HEK293 (cell line): ENCODE data around the gene PFDN1.

ENCODE experiments used
- CTCF ChIA-PET: fragments of 350-600 bp; formaldehyde crosslinking; extraction: SDS; loops from one replicate; lab custom pipeline; 2021; ENCODE audit warnings: antibody characterized with exemption; lab: Yijun Ruan, JAX
- POLR2A ChIA-PET: fragments of 300-600 bp; formaldehyde crosslinking; extraction: SDS; loops from one replicate; lab custom pipeline; 2020; ENCODE audit warnings: antibody characterized with exemption, inconsistent platforms; lab: Yijun Ruan, JAX
- H3K27ac ChIP-seq: fragments of 200-500 bp; sonication (Bioruptor generic); 2 replicates; pipeline ENCODE4 v1.5.1; 2014; ENCODE audit warnings: low read depth, low read length, control low read depth, inconsistent platforms; ENCODE audit errors: extremely low read depth
- H3K36me3 ChIP-seq, 2 experiments: fragments of 200-500 bp in 1 of 2; sonication (Bioruptor generic) in 1 of 2; 1 replicate in 1 of 2; 2 replicates in 1 of 2; pipeline ENCODE4 v1.5.1; 2014 to 2017; ENCODE audit warnings: inconsistent platforms in 2 of 2, low read length in 2 of 2; ENCODE audit not compliant: control insufficient read depth in 2 of 2, insufficient read depth in 1 of 2
- H3K4me1 ChIP-seq: fragments of 200-500 bp; sonication (Bioruptor generic); 2 replicates; pipeline ENCODE4 v1.5.1; 2014; ENCODE audit warnings: mild to moderate bottlenecking, low read length, inconsistent platforms; ENCODE audit not compliant: control insufficient read depth, insufficient read depth
- H3K4me3 ChIP-seq: 2 replicates; pipeline ENCODE4 v1.5.1; 2011; ENCODE audit warnings: low read depth, mild to moderate bottlenecking, control low read depth, low read length, moderate library complexity
- H3K9me3 ChIP-seq: fragments of 200-500 bp; sonication (Bioruptor generic); 2 replicates; pipeline ENCODE4 v1.5.1; 2014; ENCODE audit warnings: low read depth, low read length, inconsistent platforms; ENCODE audit not compliant: control insufficient read depth, insufficient read depth
- GLI2 ChIP-seq: fragments of 450-650 bp; formaldehyde crosslinking; IDR thresholded peaks from 2 replicates; pipeline ENCODE4; 2017; ENCODE audit warnings: missing biosample characterization, missing genetic modification characterization, low read depth, borderline replicate concordance
- KLF1 ChIP-seq: fragments of 450-650 bp; formaldehyde crosslinking; IDR thresholded peaks from 2 replicates; pipeline ENCODE4 v1.5.1; 2016; ENCODE audit warnings: missing biosample characterization, missing genetic modification characterization
- KLF10 ChIP-seq: fragments of 450-650 bp; IDR thresholded peaks from 2 replicates; pipeline ENCODE4 v1.5.1; 2018; ENCODE audit warnings: missing biosample characterization, mild to moderate bottlenecking, missing genetic modification characterization
- MEIS1 ChIP-seq: sonication (generic); formaldehyde crosslinking; IDR thresholded peaks from 2 replicates; pipeline ENCODE4 v1.8.1; 2022; ENCODE audit warnings: missing genetic modification reagents, mild to moderate bottlenecking, borderline replicate concordance
- PBX3 ChIP-seq: sonication (generic); formaldehyde crosslinking; IDR thresholded peaks from 2 replicates; pipeline ENCODE4 v1.8.1; 2022; ENCODE audit warnings: mild to moderate bottlenecking, moderate library complexity, missing genetic modification reagents
- RBAK ChIP-seq: fragments of 450-650 bp; formaldehyde crosslinking; IDR thresholded peaks from 2 replicates; pipeline ENCODE4 v1.5.1; 2016; ENCODE audit warnings: missing biosample characterization, missing genetic modification characterization
- SP3 ChIP-seq: fragments of 450-650 bp; formaldehyde crosslinking; IDR thresholded peaks from 2 replicates; pipeline ENCODE4 v1.5.1; 2016; ENCODE audit warnings: missing biosample characterization, missing genetic modification characterization
- SP7 ChIP-seq: fragments of 450-650 bp; formaldehyde crosslinking; IDR thresholded peaks from 2 replicates; pipeline ENCODE4 v1.5.1; 2016; ENCODE audit warnings: missing biosample characterization, missing genetic modification characterization
- ZBTB20 ChIP-seq: fragments of 450-650 bp; formaldehyde crosslinking; IDR thresholded peaks from 2 replicates; pipeline ENCODE4 v1.5.1; 2016; ENCODE audit warnings: missing biosample characterization, missing genetic modification characterization
- ZBTB26 ChIP-seq: fragments of 450-650 bp; formaldehyde crosslinking; optimal IDR thresholded peaks from 2 replicates; pipeline ENCODE3; 2016; ENCODE audit warnings: missing biosample characterization, mild to moderate bottlenecking, missing genetic modification characterization
- ZEB2 ChIP-seq: fragments of 450-650 bp; formaldehyde crosslinking; IDR thresholded peaks from 2 replicates; pipeline ENCODE4 v1.5.1; 2016; ENCODE audit warnings: missing biosample characterization, missing genetic modification characterization
- ZNF121 ChIP-seq: fragments of 450-650 bp; formaldehyde crosslinking; IDR thresholded peaks from 2 replicates; pipeline ENCODE4 v1.5.1; 2016; ENCODE audit warnings: missing biosample characterization, missing genetic modification characterization
- ZNF148 ChIP-seq: fragments of 450-650 bp; formaldehyde crosslinking; IDR thresholded peaks from 2 replicates; pipeline ENCODE4 v1.5.0; 2017; ENCODE audit warnings: missing biosample characterization, missing genetic modification characterization, borderline replicate concordance
- ZNF157 ChIP-seq: fragments of 450-650 bp; formaldehyde crosslinking; IDR thresholded peaks from 2 replicates; pipeline ENCODE4 v1.5.1; 2016; ENCODE audit warnings: missing biosample characterization, missing genetic modification characterization
- ZNF211 ChIP-seq: fragments of 450-650 bp; formaldehyde crosslinking; IDR thresholded peaks from 2 replicates; pipeline ENCODE4 v1.5.1; 2016; ENCODE audit warnings: low read depth, missing biosample characterization, missing genetic modification characterization
- ZNF214 ChIP-seq: fragments of 450-650 bp; formaldehyde crosslinking; IDR thresholded peaks from 2 replicates; pipeline ENCODE4 v1.5.1; 2017; ENCODE audit warnings: missing biosample characterization, mild to moderate bottlenecking, missing genetic modification characterization, borderline replicate concordance
- ZNF223 ChIP-seq: fragments of 450-650 bp; formaldehyde crosslinking; IDR thresholded peaks from 2 replicates; pipeline ENCODE4 v1.5.1; 2016; ENCODE audit warnings: missing biosample characterization, missing genetic modification characterization
- ZNF416 ChIP-seq: fragments of 450-650 bp; formaldehyde crosslinking; IDR thresholded peaks from 2 replicates; pipeline ENCODE4 v1.5.1; 2016; ENCODE audit warnings: missing biosample characterization, missing genetic modification characterization
- ZNF473 ChIP-seq: fragments of 450-650 bp; formaldehyde crosslinking; IDR thresholded peaks from 2 replicates; pipeline ENCODE4 v1.5.1; 2017; ENCODE audit warnings: missing biosample characterization, missing genetic modification characterization
- ZNF768 ChIP-seq: fragments of 450-650 bp; formaldehyde crosslinking; IDR thresholded peaks from 2 replicates; pipeline ENCODE4 v1.5.1; 2018; ENCODE audit warnings: missing biosample characterization, mild to moderate bottlenecking, missing genetic modification characterization
- ZNF785 ChIP-seq: fragments of 450-650 bp; formaldehyde crosslinking; IDR thresholded peaks from 2 replicates; pipeline ENCODE4 v1.5.1; 2016; ENCODE audit warnings: missing biosample characterization, missing genetic modification characterization
- TF ChIP-seq, protein P1 (sequence below): fragments of 450-650 bp; formaldehyde crosslinking; IDR thresholded peaks from 2 replicates; pipeline ENCODE4 v1.5.1; 2016; ENCODE audit warnings: missing biosample characterization, missing genetic modification characterization
- TF ChIP-seq, protein P2 (sequence below): fragments of 450-650 bp; formaldehyde crosslinking; IDR thresholded peaks from 2 replicates; pipeline ENCODE4 v1.5.1; 2016; ENCODE audit warnings: missing biosample characterization, missing genetic modification characterization
- TF ChIP-seq, protein P3 (sequence below): fragments of 450-650 bp; formaldehyde crosslinking; IDR thresholded peaks from 2 replicates; pipeline ENCODE4 v1.5.1; 2016; ENCODE audit warnings: missing biosample characterization, missing genetic modification characterization

PFDN1 gene

GRCh38 chr5:140346348-140347221 lies 43.7 kb upstream of the PFDN1 start, which contains the start of gene HBEGF:
HBEGF (minus strand) TSS chr5:140346603; CDS start chr5:140346328, 275 bp downstream.
- Histone ChIP-seq H3K36me3 (peaks cover 0 to 15% of the 10 kb centered on the region in 2 experiments; a peak in 1 of 3 replicates), H3K4me1 (no peaks in the 10 kb centered on the region), H3K4me3 (peak within 1 kb of the TSS; percentile 68), H3K9me3 (no peaks in the 10 kb centered on the region), H3K27ac (peak within 1 kb of the TSS; percentile 53; the same call in 1 of the 2 replicates)
- ChIA-PET CTCF (interaction anchor here (0.5 to 17.1 kb wide), 28 partner anchors 8 to 365 kb away, joined by 3 to 660 read pairs (median 4); partner anchors contain the start of genes PFDN1 and SLC4A9), POLR2A (interaction anchor here (0.5 to 4.2 kb wide), 55 partner anchors 8 to 379 kb away, joined by 3 to 130 read pairs (median 5); partner anchors contain the start of genes ANKHD1, CYSTM1, HARS1 and HARS2)
- no peak for TF ChIP-seq ZNF157 (tag by site-specific recombination)
- TF ChIP-seq, protein P1, sequence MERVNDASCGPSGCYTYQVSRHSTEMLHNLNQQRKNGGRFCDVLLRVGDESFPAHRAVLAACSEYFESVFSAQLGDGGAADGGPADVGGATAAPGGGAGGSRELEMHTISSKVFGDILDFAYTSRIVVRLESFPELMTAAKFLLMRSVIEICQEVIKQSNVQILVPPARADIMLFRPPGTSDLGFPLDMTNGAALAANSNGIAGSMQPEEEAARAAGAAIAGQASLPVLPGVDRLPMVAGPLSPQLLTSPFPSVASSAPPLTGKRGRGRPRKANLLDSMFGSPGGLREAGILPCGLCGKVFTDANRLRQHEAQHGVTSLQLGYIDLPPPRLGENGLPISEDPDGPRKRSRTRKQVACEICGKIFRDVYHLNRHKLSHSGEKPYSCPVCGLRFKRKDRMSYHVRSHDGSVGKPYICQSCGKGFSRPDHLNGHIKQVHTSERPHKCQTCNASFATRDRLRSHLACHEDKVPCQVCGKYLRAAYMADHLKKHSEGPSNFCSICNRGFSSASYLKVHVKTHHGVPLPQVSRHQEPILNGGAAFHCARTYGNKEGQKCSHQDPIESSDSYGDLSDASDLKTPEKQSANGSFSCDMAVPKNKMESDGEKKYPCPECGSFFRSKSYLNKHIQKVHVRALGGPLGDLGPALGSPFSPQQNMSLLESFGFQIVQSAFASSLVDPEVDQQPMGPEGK (tag by site-specific recombination): peak; percentile 4
- TF ChIP-seq ZNF214 (tag by site-specific recombination): no peak
- TF ChIP-seq, protein P2, sequence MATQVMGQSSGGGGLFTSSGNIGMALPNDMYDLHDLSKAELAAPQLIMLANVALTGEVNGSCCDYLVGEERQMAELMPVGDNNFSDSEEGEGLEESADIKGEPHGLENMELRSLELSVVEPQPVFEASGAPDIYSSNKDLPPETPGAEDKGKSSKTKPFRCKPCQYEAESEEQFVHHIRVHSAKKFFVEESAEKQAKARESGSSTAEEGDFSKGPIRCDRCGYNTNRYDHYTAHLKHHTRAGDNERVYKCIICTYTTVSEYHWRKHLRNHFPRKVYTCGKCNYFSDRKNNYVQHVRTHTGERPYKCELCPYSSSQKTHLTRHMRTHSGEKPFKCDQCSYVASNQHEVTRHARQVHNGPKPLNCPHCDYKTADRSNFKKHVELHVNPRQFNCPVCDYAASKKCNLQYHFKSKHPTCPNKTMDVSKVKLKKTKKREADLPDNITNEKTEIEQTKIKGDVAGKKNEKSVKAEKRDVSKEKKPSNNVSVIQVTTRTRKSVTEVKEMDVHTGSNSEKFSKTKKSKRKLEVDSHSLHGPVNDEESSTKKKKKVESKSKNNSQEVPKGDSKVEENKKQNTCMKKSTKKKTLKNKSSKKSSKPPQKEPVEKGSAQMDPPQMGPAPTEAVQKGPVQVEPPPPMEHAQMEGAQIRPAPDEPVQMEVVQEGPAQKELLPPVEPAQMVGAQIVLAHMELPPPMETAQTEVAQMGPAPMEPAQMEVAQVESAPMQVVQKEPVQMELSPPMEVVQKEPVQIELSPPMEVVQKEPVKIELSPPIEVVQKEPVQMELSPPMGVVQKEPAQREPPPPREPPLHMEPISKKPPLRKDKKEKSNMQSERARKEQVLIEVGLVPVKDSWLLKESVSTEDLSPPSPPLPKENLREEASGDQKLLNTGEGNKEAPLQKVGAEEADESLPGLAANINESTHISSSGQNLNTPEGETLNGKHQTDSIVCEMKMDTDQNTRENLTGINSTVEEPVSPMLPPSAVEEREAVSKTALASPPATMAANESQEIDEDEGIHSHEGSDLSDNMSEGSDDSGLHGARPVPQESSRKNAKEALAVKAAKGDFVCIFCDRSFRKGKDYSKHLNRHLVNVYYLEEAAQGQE (tag by site-specific recombination): peak; percentile 1; the same call in 1 of the 2 replicates
- TF ChIP-seq ZNF416 (tag by site-specific recombination): no peak
- no peak for TF ChIP-seq ZNF211 (tag by site-specific recombination)
- TF ChIP-seq RBAK (tag by site-specific recombination): no peak
- no peak for TF ChIP-seq ZNF148
- TF ChIP-seq, protein P3, sequence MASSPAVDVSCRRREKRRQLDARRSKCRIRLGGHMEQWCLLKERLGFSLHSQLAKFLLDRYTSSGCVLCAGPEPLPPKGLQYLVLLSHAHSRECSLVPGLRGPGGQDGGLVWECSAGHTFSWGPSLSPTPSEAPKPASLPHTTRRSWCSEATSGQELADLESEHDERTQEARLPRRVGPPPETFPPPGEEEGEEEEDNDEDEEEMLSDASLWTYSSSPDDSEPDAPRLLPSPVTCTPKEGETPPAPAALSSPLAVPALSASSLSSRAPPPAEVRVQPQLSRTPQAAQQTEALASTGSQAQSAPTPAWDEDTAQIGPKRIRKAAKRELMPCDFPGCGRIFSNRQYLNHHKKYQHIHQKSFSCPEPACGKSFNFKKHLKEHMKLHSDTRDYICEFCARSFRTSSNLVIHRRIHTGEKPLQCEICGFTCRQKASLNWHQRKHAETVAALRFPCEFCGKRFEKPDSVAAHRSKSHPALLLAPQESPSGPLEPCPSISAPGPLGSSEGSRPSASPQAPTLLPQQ (tag by site-specific recombination): peak; percentile 71; the same call in 1 of the 2 replicates
- peak; percentile 51; the same call in 1 of the 2 replicates for TF ChIP-seq SP3 (tag by site-specific recombination)
- TF ChIP-seq ZNF223 (tag by site-specific recombination): 0 out of 2 replicates have a peak, but pooled peaks have one; percentile 8
- TF ChIP-seq ZBTB26: peak; percentile 92
- TF ChIP-seq KLF10 (tag by site-specific recombination): 0 out of 2 replicates have a peak, but pooled peaks have one; percentile 25
- TF ChIP-seq PBX3 (CRISPR knock-in tag): 0 out of 2 replicates have a peak, but pooled peaks have one; percentile 18
- 0 out of 2 replicates have a peak, but pooled peaks have one; percentile 6 for TF ChIP-seq KLF1 (tag by site-specific recombination)
- no peak for TF ChIP-seq GLI2
- no peak for TF ChIP-seq ZNF785 (tag by site-specific recombination)
- no peak for TF ChIP-seq ZNF473 (tag by site-specific recombination)
- peak; percentile 48; the same call in 1 of the 2 replicates for TF ChIP-seq ZBTB20 (tag by site-specific recombination)
- TF ChIP-seq MEIS1 (CRISPR knock-in tag): no peak
- TF ChIP-seq ZEB2 (tag by site-specific recombination): 0 out of 2 replicates have a peak, but pooled peaks have one; percentile 57
- TF ChIP-seq ZNF121: no peak
- peak; percentile 53; the same call in 1 of the 2 replicates for TF ChIP-seq SP7 (tag by site-specific recombination)
- no peak for TF ChIP-seq ZNF768 (tag by site-specific recombination)
